GM18526 (cell line): Measurements from ENCODE around the gene ZNF688.
A peak's percentile ranks its signal among the peaks of the same experiment; 100 is the strongest.

Source experiments
- POLR2A ChIP-seq: IDR thresholded peaks from 3 replicates; pipeline ENCODE4 v1.6.1; 2011; ENCODE audit not compliant: insufficient read length; ENCODE audit errors: extremely low read depth

The ZNF688 gene

GRCh38 chr16:30567160-30567990, 4.1 kb downstream of the ZNF688 start:
- TF ChIP-seq POLR2A, result no peak

GRCh38 chr16:30566531-30566930, 5.0 kb downstream of the ZNF688 start:
- TF ChIP-seq POLR2A, result no peak

DNA sequence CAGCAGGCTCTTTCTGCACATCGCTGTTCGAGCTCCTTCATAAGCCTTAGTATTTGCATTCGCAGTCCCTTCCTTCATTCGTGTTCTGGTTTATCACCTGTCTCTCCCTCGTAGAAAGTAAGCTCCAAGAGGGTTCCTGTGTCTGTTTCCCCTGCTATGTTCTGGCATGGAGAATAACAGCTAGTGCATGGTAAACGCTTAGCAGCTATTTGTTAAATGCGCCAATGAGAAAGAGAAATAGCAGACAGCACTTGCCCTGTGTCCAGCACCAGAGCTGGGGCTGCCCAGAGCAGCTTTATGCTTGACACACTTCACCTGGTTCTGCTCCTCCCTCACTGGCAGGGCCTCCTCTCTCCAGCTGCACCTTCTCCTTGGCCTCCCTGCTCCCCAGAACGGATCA, 5.5 kb downstream of the ZNF688 start:
- no peak for TF ChIP-seq POLR2A

GRCh38 chr16:30565526-30565925, 6.0 kb downstream of the ZNF688 start:
- TF ChIP-seq POLR2A, result no peak

DNA sequence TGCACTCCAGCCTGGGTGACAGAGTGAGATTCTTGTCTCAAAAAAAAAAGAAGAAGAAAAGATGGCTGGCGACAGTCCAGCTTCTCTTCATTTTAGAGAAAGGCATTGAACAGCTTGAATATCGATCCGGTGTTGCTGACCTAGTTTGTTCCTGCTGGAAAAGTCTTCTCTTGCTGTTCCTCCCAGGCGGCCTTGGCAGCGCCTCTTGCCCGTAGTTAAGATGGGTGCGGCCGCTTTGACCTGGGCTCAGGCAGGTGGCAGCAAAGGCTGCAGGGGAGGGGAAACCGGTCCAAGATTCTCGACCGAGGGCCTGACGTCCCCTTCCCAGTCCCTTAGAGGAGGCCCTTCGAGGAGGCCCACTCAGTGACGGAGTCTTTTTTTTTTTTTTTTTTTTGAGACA, 9.5 kb downstream of the ZNF688 start:
- TF ChIP-seq POLR2A, result no peak

DNA sequence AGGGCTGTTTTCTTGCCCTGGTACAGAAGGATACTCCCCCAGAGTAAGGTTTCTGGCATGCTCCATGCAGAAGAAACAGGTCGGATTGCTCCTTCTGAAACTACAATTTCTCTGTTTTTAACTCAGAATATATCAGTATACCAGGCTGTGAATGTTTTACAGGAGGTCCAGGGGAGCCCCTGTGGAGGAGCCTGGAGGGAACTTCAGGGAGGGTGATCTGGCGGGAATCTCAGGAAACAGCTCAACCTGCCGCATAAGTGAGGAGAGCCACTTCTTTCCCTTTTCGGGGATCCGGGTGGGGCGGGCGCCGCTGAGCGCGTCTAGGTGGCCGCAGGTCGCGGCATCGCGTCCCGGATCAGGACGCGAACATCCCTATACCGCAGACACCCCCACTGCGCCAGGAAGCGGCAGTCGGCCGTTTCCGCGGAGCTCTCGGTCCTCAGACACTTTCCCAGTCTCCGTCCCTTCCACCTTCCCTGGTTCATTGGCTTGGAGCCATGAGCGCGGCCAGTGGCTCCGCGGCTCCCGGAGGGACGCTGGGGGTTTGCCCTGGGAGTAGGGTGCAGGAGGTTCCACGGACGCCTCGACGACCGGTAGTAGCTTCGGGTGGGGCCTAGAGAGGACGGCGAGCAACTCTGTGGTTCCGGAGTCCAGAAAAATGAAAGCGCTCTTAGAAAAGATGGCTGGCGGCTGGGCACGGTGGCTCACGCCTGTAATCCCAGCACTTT, 10.3 kb downstream of the ZNF688 start:
- TF ChIP-seq POLR2A, result no peak

DNA sequence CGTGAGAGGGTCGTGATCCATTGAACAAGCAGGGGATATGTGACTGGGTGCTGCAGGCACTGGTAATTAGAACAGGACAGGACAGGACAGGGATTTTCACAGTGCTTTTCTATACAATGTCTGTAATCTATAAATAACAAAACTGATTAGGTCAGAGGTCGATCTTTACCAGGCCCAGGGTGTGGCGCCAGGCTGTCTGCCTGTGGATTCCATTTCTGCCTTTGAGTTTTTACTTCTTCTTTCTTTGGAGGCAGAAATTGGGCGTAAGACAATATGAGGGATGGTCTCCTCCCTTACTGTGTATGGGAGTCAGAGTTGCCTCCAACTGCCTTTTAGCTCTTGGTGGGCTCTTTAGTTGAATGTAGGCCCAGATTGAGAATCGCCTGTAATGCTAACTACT, 11.8 kb downstream of the ZNF688 start:
- TF ChIP-seq POLR2A, result no peak

DNA sequence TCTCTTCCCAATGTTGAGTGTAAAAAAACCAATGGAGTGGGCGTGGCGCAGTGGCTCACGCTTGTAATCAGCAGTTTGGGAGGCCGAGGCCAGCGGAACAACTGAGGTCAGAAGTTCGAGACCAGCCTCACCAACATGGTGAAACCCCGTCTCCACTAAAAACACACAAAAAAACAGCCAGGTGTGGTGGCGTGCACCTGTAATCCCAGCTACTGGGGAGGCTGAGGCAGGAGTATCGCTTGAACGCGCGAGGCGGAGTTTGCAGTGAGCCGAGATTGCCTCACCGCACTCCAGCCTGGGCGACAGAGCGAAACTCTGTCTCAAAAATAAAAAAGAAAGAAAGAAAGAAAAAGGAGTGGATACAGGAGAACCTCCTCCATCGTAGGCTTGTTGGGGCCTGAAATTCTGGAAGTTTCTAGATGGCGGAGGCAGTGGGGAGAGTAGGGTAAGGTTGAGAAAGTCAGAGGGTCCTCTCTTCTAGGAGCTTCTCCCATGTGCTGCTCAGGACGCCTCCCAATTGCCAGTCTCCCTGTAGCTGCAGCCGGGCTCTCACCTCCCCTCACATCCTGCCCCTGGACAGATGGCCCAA, 12.6 kb downstream of the ZNF688 start:
- TF ChIP-seq POLR2A, result no peak

- peak; percentile 16 for TF ChIP-seq POLR2A
Observed at GRCh38 chr16:30557957-30558788, 13.3 kb downstream of the ZNF688 start, which contains the start of gene ZNF764. Gene ZNF764, minus strand, starts transcription at chr16:30558374. Its CDS starts 192 bp downstream, at chr16:30558182.

DNA sequence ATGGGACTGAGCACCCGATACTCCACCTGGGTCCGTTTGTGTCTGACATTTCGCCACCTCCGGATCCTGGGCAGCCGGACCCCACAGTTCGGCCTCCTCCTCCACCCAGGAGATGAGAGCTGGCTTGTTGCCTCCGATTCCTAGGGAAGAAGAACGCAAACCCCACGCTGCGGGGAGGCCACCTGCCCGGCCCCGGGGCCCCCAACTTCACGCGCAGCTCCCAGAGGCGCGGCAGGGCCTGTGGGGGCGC, 13.9 kb downstream of the ZNF688 start:
- TF ChIP-seq POLR2A, result no peak

DNA sequence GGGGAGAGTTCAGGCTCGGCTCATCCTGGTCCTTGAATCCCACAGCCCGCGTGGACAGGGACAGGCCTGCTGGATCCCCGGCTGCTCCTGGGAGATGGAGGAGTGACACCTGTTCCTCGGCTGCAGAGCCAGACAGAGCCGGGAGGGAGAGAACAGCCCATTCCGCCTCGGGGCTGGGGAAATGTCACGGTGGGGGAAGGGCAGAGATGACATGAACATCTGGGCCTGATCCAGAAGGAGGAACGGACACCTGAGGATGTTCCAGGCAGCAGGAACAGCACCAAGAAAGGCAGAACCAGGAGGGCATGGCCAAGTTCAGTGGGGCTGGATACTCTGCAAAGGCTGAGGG, 15.4 kb downstream of the ZNF688 start:
- TF ChIP-seq POLR2A, result no peak

GRCh38 chr16:30555315-30556124, 16.0 kb downstream of the ZNF688 start:
- no peak for TF ChIP-seq POLR2A

- TF ChIP-seq POLR2A, result no peak
Observed at GRCh38 chr16:30554557-30555314, 16.8 kb downstream of the ZNF688 start.

DNA sequence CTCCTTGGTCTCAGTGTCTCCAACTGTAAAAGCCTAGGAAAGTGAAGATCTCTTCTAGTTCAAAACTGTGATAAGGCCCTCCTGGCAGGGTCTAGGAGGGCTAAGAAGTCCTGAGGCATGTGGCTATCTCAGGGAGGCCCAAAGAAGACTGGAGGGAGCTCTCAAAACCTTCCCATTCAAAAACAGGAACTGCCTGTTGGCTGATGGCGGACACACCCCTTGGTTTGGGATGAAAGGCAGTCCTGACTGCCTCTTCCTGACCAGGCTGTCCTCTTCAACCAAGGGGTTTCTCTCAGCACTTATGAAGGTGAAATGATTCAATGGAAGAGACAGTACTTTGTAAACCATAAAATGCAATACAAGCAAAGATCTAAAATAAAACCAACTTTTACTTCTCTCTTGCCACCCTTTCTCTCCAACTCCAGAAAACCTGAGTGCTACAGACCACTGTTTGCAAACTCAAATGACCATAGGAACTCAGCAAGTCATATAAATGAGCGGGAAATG, 18.1 kb downstream of the ZNF688 start:
- TF ChIP-seq POLR2A, result no peak
